Measurements from ENCODE around the gene ANKH.

The ANKH gene

GRCh38 chr5:14753292-14753691 is 118.3 kb downstream of the ANKH start:
- H3K9me3 ChIP-seq (ENCODE audit: control insufficient read depth in 1 of 2, low read length in 2 of 2), result no peaks in the 10 kb centered on the region
- peaks cover 31 to 64% of the 10 kb centered on the region in 2 donors for H3K36me3 ChIP-seq (ENCODE audit: control insufficient read depth in 1 of 2, insufficient read depth in 2 of 2, low read length in 2 of 2)
- H3K4me1 ChIP-seq (ENCODE audit: control insufficient read depth in 1 of 2, insufficient read depth in 2 of 2, low read length in 2 of 2), result no peaks in the 10 kb centered on the region
- no peaks in the 10 kb centered on the region for H3K27me3 ChIP-seq (ENCODE audit: control insufficient read depth in 1 of 2, insufficient read depth in 2 of 2, low read length in 2 of 2)
- H3K27ac ChIP-seq (ENCODE audit: low read depth, low read length), result no peak overlapping the region
- no peak overlapping the region for H3K9ac ChIP-seq (ENCODE audit: low read depth in 1 of 2, low read length in 2 of 2)
- no peak overlapping the region for H3K4me3 ChIP-seq (ENCODE audit: low read depth in 1 of 2, low read length in 2 of 2)

GRCh38 chr5:14752497-14753071 is 119.0 kb downstream of the ANKH start:
- no peak overlapping the region for H3K27ac ChIP-seq (ENCODE audit: low read depth, low read length)
- no peak overlapping the region for H3K9ac ChIP-seq (ENCODE audit: low read depth in 1 of 2, low read length in 2 of 2)
- no peaks in the 10 kb centered on the region for H3K27me3 ChIP-seq (ENCODE audit: control insufficient read depth in 1 of 2, insufficient read depth in 2 of 2, low read length in 2 of 2)
- no peaks in the 10 kb centered on the region for H3K9me3 ChIP-seq (ENCODE audit: control insufficient read depth in 1 of 2, low read length in 2 of 2)
- peaks cover 28 to 71% of the 10 kb centered on the region in 2 donors for H3K36me3 ChIP-seq (ENCODE audit: control insufficient read depth in 1 of 2, insufficient read depth in 2 of 2, low read length in 2 of 2)
- no peak overlapping the region for H3K4me3 ChIP-seq (ENCODE audit: low read depth in 1 of 2, low read length in 2 of 2)
- no peaks in the 10 kb centered on the region for H3K4me1 ChIP-seq (ENCODE audit: control insufficient read depth in 1 of 2, insufficient read depth in 2 of 2, low read length in 2 of 2)

GRCh38 chr5:14750712-14751111 is 120.9 kb downstream of the ANKH start:
- Histone ChIP-seq H3K4me1 (ENCODE audit: control insufficient read depth in 1 of 2, insufficient read depth in 2 of 2, low read length in 2 of 2) (no peaks in the 10 kb centered on the region), H3K27ac (ENCODE audit: low read depth, low read length) (no peak overlapping the region), H3K4me3 (ENCODE audit: low read depth in 1 of 2, low read length in 2 of 2) (no peak overlapping the region), H3K9ac (ENCODE audit: low read depth in 1 of 2, low read length in 2 of 2) (no peak overlapping the region), H3K27me3 (ENCODE audit: control insufficient read depth in 1 of 2, insufficient read depth in 2 of 2, low read length in 2 of 2) (no peaks in the 10 kb centered on the region), H3K9me3 (ENCODE audit: control insufficient read depth in 1 of 2, low read length in 2 of 2) (no peaks in the 10 kb centered on the region), H3K36me3 (ENCODE audit: control insufficient read depth in 1 of 2, insufficient read depth in 2 of 2, low read length in 2 of 2) (peaks cover 27 to 78% of the 10 kb centered on the region in 2 donors)

GRCh38 chr5:14749579-14750101 is 121.9 kb downstream of the ANKH start:
- Histone ChIP-seq H3K9me3 (ENCODE audit: control insufficient read depth in 1 of 2, low read length in 2 of 2) (no peaks in the 10 kb centered on the region), H3K27ac (ENCODE audit: low read depth, low read length) (no peak overlapping the region), H3K27me3 (ENCODE audit: control insufficient read depth in 1 of 2, insufficient read depth in 2 of 2, low read length in 2 of 2) (no peaks in the 10 kb centered on the region), H3K4me3 (ENCODE audit: low read depth in 1 of 2, low read length in 2 of 2) (no peak overlapping the region), H3K4me1 (ENCODE audit: control insufficient read depth in 1 of 2, insufficient read depth in 2 of 2, low read length in 2 of 2) (no peaks in the 10 kb centered on the region), H3K36me3 (ENCODE audit: control insufficient read depth in 1 of 2, insufficient read depth in 2 of 2, low read length in 2 of 2) (peaks cover 25 to 78% of the 10 kb centered on the region in 2 donors), H3K9ac (ENCODE audit: low read depth in 1 of 2, low read length in 2 of 2) (no peak overlapping the region)

GRCh38 chr5:14748180-14748900 is 123.2 kb downstream of the ANKH start:
- H3K36me3 ChIP-seq (ENCODE audit: control insufficient read depth in 1 of 2, insufficient read depth in 2 of 2, low read length in 2 of 2), result peaks cover 23 to 75% of the 10 kb centered on the region in 2 donors
- no peak overlapping the region for H3K4me3 ChIP-seq (ENCODE audit: low read depth in 1 of 2, low read length in 2 of 2)
- no peaks in the 10 kb centered on the region for H3K9me3 ChIP-seq (ENCODE audit: control insufficient read depth in 1 of 2, low read length in 2 of 2)
- H3K4me1 ChIP-seq (ENCODE audit: control insufficient read depth in 1 of 2, insufficient read depth in 2 of 2, low read length in 2 of 2), result no peaks in the 10 kb centered on the region
- no peak overlapping the region for H3K9ac ChIP-seq (ENCODE audit: low read depth in 1 of 2, low read length in 2 of 2)
- H3K27me3 ChIP-seq (ENCODE audit: control insufficient read depth in 1 of 2, insufficient read depth in 2 of 2, low read length in 2 of 2), result no peaks in the 10 kb centered on the region
- no peak overlapping the region for H3K27ac ChIP-seq (ENCODE audit: low read depth, low read length)

- Histone ChIP-seq H3K36me3 (ENCODE audit: control insufficient read depth in 1 of 2, insufficient read depth in 2 of 2, low read length in 2 of 2) (peaks cover 29 to 85% of the 10 kb centered on the region in 2 donors), H3K9ac (ENCODE audit: low read depth in 1 of 2, low read length in 2 of 2) (no peak overlapping the region), H3K9me3 (ENCODE audit: control insufficient read depth in 1 of 2, low read length in 2 of 2) (no peaks in the 10 kb centered on the region), H3K4me1 (ENCODE audit: control insufficient read depth in 1 of 2, insufficient read depth in 2 of 2, low read length in 2 of 2) (no peaks in the 10 kb centered on the region), H3K27me3 (ENCODE audit: control insufficient read depth in 1 of 2, insufficient read depth in 2 of 2, low read length in 2 of 2) (no peaks in the 10 kb centered on the region), H3K4me3 (ENCODE audit: low read depth in 1 of 2, low read length in 2 of 2) (no peak overlapping the region), H3K27ac (ENCODE audit: low read depth, low read length) (no peak overlapping the region)
Measured at GRCh38 chr5:14745753-14746152, 125.8 kb downstream of the ANKH start.

- H3K4me1 ChIP-seq (ENCODE audit: control insufficient read depth in 1 of 2, insufficient read depth in 2 of 2, low read length in 2 of 2), result no peaks in the 10 kb centered on the region
- H3K36me3 ChIP-seq (ENCODE audit: control insufficient read depth in 1 of 2, insufficient read depth in 2 of 2, low read length in 2 of 2), result peaks cover 27 to 85% of the 10 kb centered on the region in 2 donors
Measured at GRCh38 chr5:14745188-14745563, 126.4 kb downstream of the ANKH start.

GRCh38 chr5:14744296-14745187 is 127.0 kb downstream of the ANKH start:
- no peak overlapping the region for H3K27ac ChIP-seq (ENCODE audit: low read depth, low read length)
- no peaks in the 10 kb centered on the region for H3K9me3 ChIP-seq (ENCODE audit: control insufficient read depth in 1 of 2, low read length in 2 of 2)
- H3K9ac ChIP-seq (ENCODE audit: low read depth in 1 of 2, low read length in 2 of 2), result no peak overlapping the region
- peaks cover 24 to 84% of the 10 kb centered on the region in 2 donors for H3K36me3 ChIP-seq (ENCODE audit: control insufficient read depth in 1 of 2, insufficient read depth in 2 of 2, low read length in 2 of 2)
- no peak overlapping the region for H3K4me3 ChIP-seq (ENCODE audit: low read depth in 1 of 2, low read length in 2 of 2)
- H3K27me3 ChIP-seq (ENCODE audit: control insufficient read depth in 1 of 2, insufficient read depth in 2 of 2, low read length in 2 of 2), result no peaks in the 10 kb centered on the region
- H3K4me1 ChIP-seq (ENCODE audit: control insufficient read depth in 1 of 2, insufficient read depth in 2 of 2, low read length in 2 of 2), result no peaks in the 10 kb centered on the region

More at GRCh38 chr5:14745188-14745563, 126.4 kb downstream of the ANKH start:
- H3K9me3 ChIP-seq (ENCODE audit: control insufficient read depth in 1 of 2, low read length in 2 of 2), result no peaks in the 10 kb centered on the region
- no peak overlapping the region for H3K4me3 ChIP-seq (ENCODE audit: low read depth in 1 of 2, low read length in 2 of 2)
- H3K9ac ChIP-seq (ENCODE audit: low read depth in 1 of 2, low read length in 2 of 2), result no peak overlapping the region
- no peak overlapping the region for H3K27ac ChIP-seq (ENCODE audit: low read depth, low read length)
- H3K27me3 ChIP-seq (ENCODE audit: control insufficient read depth in 1 of 2, insufficient read depth in 2 of 2, low read length in 2 of 2), result no peaks in the 10 kb centered on the region

GRCh38 chr5:14743601-14744295 is 127.8 kb downstream of the ANKH start:
- Histone ChIP-seq H3K9me3 (ENCODE audit: control insufficient read depth in 1 of 2, low read length in 2 of 2) (no peaks in the 10 kb centered on the region), H3K9ac (ENCODE audit: low read depth in 1 of 2, low read length in 2 of 2) (no peak overlapping the region), H3K36me3 (ENCODE audit: control insufficient read depth in 1 of 2, insufficient read depth in 2 of 2, low read length in 2 of 2) (peaks cover 24 to 76% of the 10 kb centered on the region in 2 donors), H3K27me3 (ENCODE audit: control insufficient read depth in 1 of 2, insufficient read depth in 2 of 2, low read length in 2 of 2) (no peaks in the 10 kb centered on the region), H3K4me3 (ENCODE audit: low read depth in 1 of 2, low read length in 2 of 2) (no peak overlapping the region), H3K4me1 (ENCODE audit: control insufficient read depth in 1 of 2, insufficient read depth in 2 of 2, low read length in 2 of 2) (no peaks in the 10 kb centered on the region), H3K27ac (ENCODE audit: low read depth, low read length) (no peak overlapping the region)

All from duodenal mucosa (tissue), 2 donors.